GM19240 (cell line): ENCODE measurements around the gene DCN.

Experiments
- DNase-seq: peaks from one replicate; pipeline ENCODE4 v3.0.0; 2011; ENCODE audit warnings: low spot score; ENCODE audit not compliant: insufficient read length

Gene DCN

GRCh38 chr12:91103101-91103500 lies 79.5 kb downstream of the DCN start:
- DNase-seq, result no peak

GRCh38 chr12:91100906-91101305 lies 81.7 kb downstream of the DCN start:
- no peak for DNase-seq

- no peak for DNase-seq
These were observed 82.8 kb downstream of the DCN start for GRCh38 chr12:91099836-91100235.

GRCh38 chr12:91099341-91099740 lies 83.3 kb downstream of the DCN start:
- DNase-seq, result no peak

- no peak for DNase-seq
These were observed 83.7 kb downstream of the DCN start for GRCh38 chr12:91098941-91099340.

GRCh38 chr12:91098461-91098860 lies 84.2 kb downstream of the DCN start:
- DNase-seq, result no peak

GRCh38 chr12:91094957-91095356 lies 87.7 kb downstream of the DCN start:
- no peak for DNase-seq

GRCh38 chr12:91094032-91094662 lies 88.5 kb downstream of the DCN start:
- no peak for DNase-seq

- no peak for DNase-seq
These were observed 89.3 kb downstream of the DCN start for GRCh38 chr12:91093341-91093740.

GRCh38 chr12:91091916-91092715 lies 90.5 kb downstream of the DCN start:
- DNase-seq, result no peak
